HUDEP-2 (cell line): ENCODE data around the gene TOR1AIP1.

ENCODE experiments used
- DNase-seq, 76 experiments: peaks; one replicate each; lab custom pipeline; 2025; ENCODE audit not compliant: unreplicated experiment in 76 of 76; lab: John Stamatoyannopoulos, UW

TOR1AIP1 gene

GRCh38 chr1:179879797-179880196, 2.3 kb upstream of the TOR1AIP1 start:
- no peak for DNase-seq

GRCh38 chr1:179881642-179882252, 338 bp upstream of the TOR1AIP1 start:
- DNase-seq: peak in 21 of 76 experiments; percentile 31 to 94 (median 77)

- DNase-seq: peak in 6 of 76 experiments; percentile 42 to 50 (median 45)
Measured at GRCh38 chr1:179883040-179883744, 1.1 kb downstream of the TOR1AIP1 start.

- DNase-seq: peak in 3 of 76 experiments; percentile 1 to 6 (median 3)
Measured at GRCh38 chr1:179883745-179884138, 1.7 kb downstream of the TOR1AIP1 start.

GRCh38 chr1:179888071-179888470, 6.0 kb downstream of the TOR1AIP1 start:
- no peak for DNase-seq

GRCh38 chr1:179889589-179889988, 7.5 kb downstream of the TOR1AIP1 start:
- peak in 32 of 76 experiments; percentile 1 to 52 (median 13) for DNase-seq

- no peak for DNase-seq
Measured at GRCh38 chr1:179910934-179911333, 28.8 kb downstream of the TOR1AIP1 start.

GRCh38 chr1:179911812-179912211, 29.7 kb downstream of the TOR1AIP1 start:
- no peak for DNase-seq

GRCh38 chr1:179917601-179918429, 35.7 kb downstream of the TOR1AIP1 start:
- no peak for DNase-seq

GRCh38 chr1:179921472-179921871, 39.4 kb downstream of the TOR1AIP1 start:
- DNase-seq: no peak

GRCh38 chr1:179921981-179922872, 40.1 kb downstream of the TOR1AIP1 start:
- no peak for DNase-seq

GRCh38 chr1:179923029-179923428, 40.9 kb downstream of the TOR1AIP1 start:
- DNase-seq: no peak

GRCh38 chr1:179924268-179924667, 42.2 kb downstream of the TOR1AIP1 start:
- DNase-seq: no peak

GRCh38 chr1:179925302-179925701, 43.2 kb downstream of the TOR1AIP1 start:
- DNase-seq: no peak

GRCh38 chr1:179925922-179926849, 44.1 kb downstream of the TOR1AIP1 start:
- DNase-seq: no peak

- no peak for DNase-seq
Measured at GRCh38 chr1:179926850-179927205, 44.7 kb downstream of the TOR1AIP1 start.

GRCh38 chr1:179929955-179930798, 48.1 kb downstream of the TOR1AIP1 start:
- DNase-seq: no peak

GRCh38 chr1:179930867-179931266, 48.8 kb downstream of the TOR1AIP1 start:
- no peak for DNase-seq

- no peak for DNase-seq
Measured at GRCh38 chr1:179933219-179933618, 51.1 kb downstream of the TOR1AIP1 start.
